HepG2 (cell line): ENCODE results near the gene LIN7A. TPM values are rescaled to one million over a fixed set of nuclear protein-coding genes. Genes with fewer than 3 reads are reported as not detected.

Experiments used
- BRCA1 ChIP-seq: sonication (generic); formaldehyde crosslinking; IDR thresholded peaks from 2 replicates; pipeline ENCODE4 v1.4.0; 2020; ENCODE audit warnings: missing genetic modification reagents
- BRD4 ChIP-seq: sonication (generic); formaldehyde crosslinking; IDR thresholded peaks from 2 replicates; pipeline ENCODE4 v1.4.0; 2020; ENCODE audit warnings: missing genetic modification reagents
- ELF3 ChIP-seq: IDR thresholded peaks from 2 replicates; pipeline ENCODE4 v1.6.1; 2016; ENCODE audit warnings: missing genetic modification reagents, missing compliant biosample characterization
- FOXA3 ChIP-seq: IDR thresholded peaks from 2 replicates; pipeline ENCODE4 v1.6.1; 2016; ENCODE audit warnings: missing genetic modification reagents, missing compliant biosample characterization
- HCFC1 ChIP-seq: fragments of 150-350 bp; IDR thresholded peaks from 2 replicates; pipeline ENCODE4 v1.6.1; 2014; ENCODE audit warnings: low read depth, low read length
- HNRNPH1 ChIP-seq: fragments of 200-400 bp; formaldehyde crosslinking; optimal IDR thresholded peaks from 2 replicates; pipeline ENCODE3; 2017; ENCODE audit warnings: mild to moderate bottlenecking, low read depth, low read length
- HNRNPL ChIP-seq: fragments of 200-400 bp; formaldehyde crosslinking; IDR thresholded peaks from 2 replicates; pipeline ENCODE4 v1.6.1; 2017; ENCODE audit warnings: mild to moderate bottlenecking, low read depth, low read length
- KLF16 ChIP-seq, 2 experiments: sonication (generic) in 1 of 2; formaldehyde crosslinking in 1 of 2; IDR thresholded peaks; 2 replicates each; pipeline versions ENCODE4 v1.6.1 to v1.8.0; 2016 to 2023; ENCODE audit warnings: missing genetic modification reagents in 2 of 2, missing compliant biosample characterization in 1 of 2
- KMT2B ChIP-seq: IDR thresholded peaks from 2 replicates; pipeline ENCODE4 v1.6.1; 2016; ENCODE audit warnings: missing genetic modification reagents, missing compliant biosample characterization
- MYC ChIP-seq: sonication (generic); formaldehyde crosslinking; IDR thresholded peaks from 2 replicates; pipeline ENCODE4 v1.9.0; 2021; ENCODE audit warnings: missing genetic modification reagents, borderline replicate concordance
- NBN ChIP-seq: fragments of 450-650 bp; conservative IDR thresholded peaks from 2 replicates; pipeline ENCODE4 v1.6.1; 2017
- POLR2AphosphoS2 ChIP-seq: IDR thresholded peaks from 2 replicates; pipeline ENCODE4 v1.6.1; 2011; ENCODE audit warnings: low read depth, low read length, improper control_type of control experiment
- STAG1 ChIP-seq: sonication (generic); formaldehyde crosslinking; IDR thresholded peaks from 2 replicates; pipeline ENCODE4 v1.4.0; 2020; ENCODE audit warnings: missing genetic modification reagents
- TARDBP ChIP-seq: sonication (generic); formaldehyde crosslinking; IDR thresholded peaks from 2 replicates; pipeline ENCODE4 v1.8.0; 2022; ENCODE audit warnings: mild to moderate bottlenecking, missing genetic modification reagents
- TEAD3 ChIP-seq: optimal IDR thresholded peaks from 2 replicates; pipeline ENCODE3; 2016; ENCODE audit warnings: borderline replicate concordance
- THAP11 ChIP-seq: IDR thresholded peaks from 2 replicates; pipeline ENCODE4 v1.6.1; 2016; ENCODE audit warnings: missing biosample characterization, missing genetic modification reagents
- TSC22D2 ChIP-seq: sonication (generic); formaldehyde crosslinking; IDR thresholded peaks from 2 replicates; pipeline ENCODE4 v1.5.1; 2020; ENCODE audit warnings: missing genetic modification reagents, mild to moderate bottlenecking, borderline replicate concordance
- XRCC5 ChIP-seq: fragments of 200-400 bp; formaldehyde crosslinking; optimal IDR thresholded peaks from 2 replicates; pipeline ENCODE3; 2017; ENCODE audit warnings: mild to moderate bottlenecking, low read length
- ZBTB1 ChIP-seq: sonication (generic); formaldehyde crosslinking; IDR thresholded peaks from 2 replicates; pipeline ENCODE4 v1.4.0; 2020; ENCODE audit warnings: missing genetic modification reagents, borderline replicate concordance
- ZBTB7B ChIP-seq: sonication (generic); formaldehyde crosslinking; IDR thresholded peaks from 2 replicates; pipeline ENCODE4 v1.4.0; 2020; ENCODE audit warnings: missing genetic modification reagents
- ZFP62 ChIP-seq: sonication (generic); formaldehyde crosslinking; IDR thresholded peaks from 2 replicates; pipeline ENCODE4 v1.4.0; 2020; ENCODE audit warnings: missing genetic modification reagents
- ZNF296 ChIP-seq: sonication (generic); formaldehyde crosslinking; conservative IDR thresholded peaks from 2 replicates; pipeline ENCODE4 v1.5.0; 2020; ENCODE audit warnings: mild to moderate bottlenecking, missing genetic modification reagents
- ZNF333 ChIP-seq: sonication (generic); formaldehyde crosslinking; IDR thresholded peaks from 2 replicates; pipeline ENCODE4 v1.4.0; 2020; ENCODE audit warnings: mild to moderate bottlenecking, missing genetic modification reagents, borderline replicate concordance
- polyA plus RNA-seq, 8 experiments: library from polyadenylated mRNA; depleted of rRNA in 3 of 8; stranded (reverse) in 7 of 8; unstranded in 1 of 8; fragments of >200 nt; fragmentation: Illumina TruSeq in 4 of 8; extraction: Trizol in 4 of 8; gene quantifications; 2 replicates each; pipeline versions ENCODE4 v1.2.1 to v1.2.3, GENCODE V29; 2011 to 2016; ENCODE audit warnings: low read depth in 4 of 8, missing spikeins in 1 of 8, mixed read lengths in 1 of 8; ENCODE audit not compliant: insufficient read depth in 1 of 8
- total RNA-seq, 5 experiments: library from RNA; depleted of rRNA; stranded (reverse); fragments of >200 nt; fragmentation: Illumina TruSeq; extraction: Trizol; gene quantifications; 2 replicates each; pipeline ENCODE4 v1.2.3, GENCODE V29; 2016; ENCODE audit warnings: low read depth in 1 of 5
- TF ChIP-seq, protein P1 (sequence below): sonication (generic); formaldehyde crosslinking; IDR thresholded peaks from 2 replicates; pipeline ENCODE4 v1.5.0; 2020; ENCODE audit warnings: mild to moderate bottlenecking, missing genetic modification reagents, moderate library complexity
- TF ChIP-seq, protein P2 (sequence below): sonication (generic); formaldehyde crosslinking; IDR thresholded peaks from 2 replicates; pipeline ENCODE4 v1.5.0; 2020; ENCODE audit warnings: missing genetic modification reagents, mild to moderate bottlenecking, borderline replicate concordance
- TF ChIP-seq, protein P3 (sequence below): sonication (generic); formaldehyde crosslinking; IDR thresholded peaks from 2 replicates; pipeline ENCODE4 v1.8.0; 2022; ENCODE audit warnings: low read depth, missing genetic modification reagents
- TF ChIP-seq, protein P4 (sequence below): sonication (generic); formaldehyde crosslinking; IDR thresholded peaks from 2 replicates; pipeline ENCODE4 v1.8.1; 2022; ENCODE audit warnings: mild to moderate bottlenecking, missing genetic modification reagents
- TF ChIP-seq, protein P5 (sequence below): IDR thresholded peaks from 2 replicates; pipeline ENCODE4 v1.6.1; 2016; ENCODE audit warnings: mild to moderate bottlenecking, missing biosample characterization, missing genetic modification reagents

Gene LIN7A
- total and polyA plus RNA-seq, 2 of the 13 experiments (the other 11 are each of a cell fraction or from before 2014, with no cell fraction given) = 18.5 to 19.2 TPM

DNA sequence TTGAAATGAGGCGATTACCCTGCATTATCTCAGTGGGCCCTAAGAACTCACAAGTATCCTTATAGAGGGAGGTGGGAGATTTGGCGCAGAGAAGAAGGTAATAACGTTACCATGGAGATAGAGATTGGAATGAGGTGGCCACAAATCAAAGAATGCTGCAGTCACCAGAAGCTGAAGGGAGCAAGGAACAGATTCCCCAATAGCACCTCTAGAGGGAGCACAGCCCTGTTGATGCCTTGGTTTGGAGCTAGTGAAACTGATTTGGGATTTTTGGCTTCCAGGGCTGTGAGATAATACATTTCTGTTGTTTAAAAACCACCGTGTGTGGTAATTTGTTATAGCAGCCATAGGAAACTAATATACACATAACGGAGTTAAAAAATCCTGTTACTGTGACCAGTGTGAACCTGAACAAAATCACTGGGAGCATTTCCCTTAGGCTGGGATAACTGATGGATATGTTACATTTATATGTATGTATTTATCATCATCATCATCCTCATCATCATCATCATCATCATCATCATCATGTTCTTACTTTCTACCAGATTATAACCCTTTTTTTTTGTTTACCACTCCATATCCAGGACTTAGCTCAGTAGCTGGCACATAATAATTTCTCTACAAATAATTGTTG, 100.3 kb downstream of the LIN7A start (continued):
- TF ChIP-seq TSC22D2 (CRISPR knock-in tag) (no peak; the same call in 1 of the 2 replicates), FOXA3 (CRISPR knock-in tag) (0 out of 2 replicates have a peak, but pooled peaks have one; percentile 17), STAG1 (CRISPR knock-in tag) (peak; percentile 85), HNRNPL (no peak), ZNF333 (CRISPR knock-in tag) (no peak), ELF3 (0 out of 2 replicates have a peak, but pooled peaks have one; percentile 17), ZNF296 (CRISPR knock-in tag) (no peak), KLF16 (CRISPR knock-in tag; IDR thresholded peaks at IDR 0.05) (0 out of 4 replicates have a peak, but pooled peaks of 1 of the 2 experiments have one; percentile 31), POLR2AphosphoS2 (no peak), TEAD3 (CRISPR knock-in tag) (peak; percentile 62), KMT2B (CRISPR knock-in tag) (0 out of 2 replicates have a peak, but pooled peaks have one; percentile 24), HNRNPH1 (no peak), BRCA1 (CRISPR knock-in tag) (no peak), ZFP62 (CRISPR knock-in tag) (no peak), ZBTB1 (CRISPR knock-in tag) (no peak), TARDBP (CRISPR knock-in tag) (no peak), XRCC5 (peak; percentile 25), BRD4 (no peak), MYC (CRISPR knock-in tag) (no peak), THAP11 (CRISPR knock-in tag) (0 out of 2 replicates have a peak, but pooled peaks have one; percentile 22), HCFC1 (no peak), ZBTB7B (CRISPR knock-in tag) (no peak), NBN (no peak)
- TF ChIP-seq, protein P1, sequence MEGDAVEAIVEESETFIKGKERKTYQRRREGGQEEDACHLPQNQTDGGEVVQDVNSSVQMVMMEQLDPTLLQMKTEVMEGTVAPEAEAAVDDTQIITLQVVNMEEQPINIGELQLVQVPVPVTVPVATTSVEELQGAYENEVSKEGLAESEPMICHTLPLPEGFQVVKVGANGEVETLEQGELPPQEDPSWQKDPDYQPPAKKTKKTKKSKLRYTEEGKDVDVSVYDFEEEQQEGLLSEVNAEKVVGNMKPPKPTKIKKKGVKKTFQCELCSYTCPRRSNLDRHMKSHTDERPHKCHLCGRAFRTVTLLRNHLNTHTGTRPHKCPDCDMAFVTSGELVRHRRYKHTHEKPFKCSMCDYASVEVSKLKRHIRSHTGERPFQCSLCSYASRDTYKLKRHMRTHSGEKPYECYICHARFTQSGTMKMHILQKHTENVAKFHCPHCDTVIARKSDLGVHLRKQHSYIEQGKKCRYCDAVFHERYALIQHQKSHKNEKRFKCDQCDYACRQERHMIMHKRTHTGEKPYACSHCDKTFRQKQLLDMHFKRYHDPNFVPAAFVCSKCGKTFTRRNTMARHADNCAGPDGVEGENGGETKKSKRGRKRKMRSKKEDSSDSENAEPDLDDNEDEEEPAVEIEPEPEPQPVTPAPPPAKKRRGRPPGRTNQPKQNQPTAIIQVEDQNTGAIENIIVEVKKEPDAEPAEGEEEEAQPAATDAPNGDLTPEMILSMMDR (CRISPR knock-in tag) = peak; percentile 75
- TF ChIP-seq, protein P2, sequence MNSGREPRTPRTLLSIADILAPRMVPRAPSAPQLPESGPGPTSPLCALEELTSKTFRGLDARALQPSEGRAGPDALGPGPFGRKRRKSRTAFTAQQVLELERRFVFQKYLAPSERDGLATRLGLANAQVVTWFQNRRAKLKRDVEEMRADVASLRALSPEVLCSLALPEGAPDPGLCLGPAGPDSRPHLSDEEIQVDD (CRISPR knock-in tag) = no peak
- TF ChIP-seq, protein P3, sequence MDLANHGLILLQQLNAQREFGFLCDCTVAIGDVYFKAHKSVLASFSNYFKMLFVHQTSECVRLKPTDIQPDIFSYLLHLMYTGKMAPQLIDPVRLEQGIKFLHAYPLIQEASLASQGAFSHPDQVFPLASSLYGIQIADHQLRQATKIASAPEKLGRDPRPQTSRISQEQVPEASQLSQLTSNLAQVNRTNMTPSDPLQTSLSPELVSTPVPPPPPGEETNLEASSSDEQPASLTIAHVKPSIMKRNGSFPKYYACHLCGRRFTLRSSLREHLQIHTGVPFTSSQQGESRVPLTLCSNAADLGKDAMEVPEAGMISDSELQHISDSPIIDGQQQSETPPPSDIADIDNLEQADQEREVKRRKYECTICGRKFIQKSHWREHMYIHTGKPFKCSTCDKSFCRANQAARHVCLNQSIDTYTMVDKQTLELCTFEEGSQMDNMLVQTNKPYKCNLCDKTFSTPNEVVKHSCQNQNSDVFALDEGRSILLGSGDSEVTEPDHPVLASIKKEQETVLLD = no peak
- TF ChIP-seq, protein P4, sequence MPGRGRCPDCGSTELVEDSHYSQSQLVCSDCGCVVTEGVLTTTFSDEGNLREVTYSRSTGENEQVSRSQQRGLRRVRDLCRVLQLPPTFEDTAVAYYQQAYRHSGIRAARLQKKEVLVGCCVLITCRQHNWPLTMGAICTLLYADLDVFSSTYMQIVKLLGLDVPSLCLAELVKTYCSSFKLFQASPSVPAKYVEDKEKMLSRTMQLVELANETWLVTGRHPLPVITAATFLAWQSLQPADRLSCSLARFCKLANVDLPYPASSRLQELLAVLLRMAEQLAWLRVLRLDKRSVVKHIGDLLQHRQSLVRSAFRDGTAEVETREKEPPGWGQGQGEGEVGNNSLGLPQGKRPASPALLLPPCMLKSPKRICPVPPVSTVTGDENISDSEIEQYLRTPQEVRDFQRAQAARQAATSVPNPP (CRISPR knock-in tag) = no peak
- TF ChIP-seq, protein P5, sequence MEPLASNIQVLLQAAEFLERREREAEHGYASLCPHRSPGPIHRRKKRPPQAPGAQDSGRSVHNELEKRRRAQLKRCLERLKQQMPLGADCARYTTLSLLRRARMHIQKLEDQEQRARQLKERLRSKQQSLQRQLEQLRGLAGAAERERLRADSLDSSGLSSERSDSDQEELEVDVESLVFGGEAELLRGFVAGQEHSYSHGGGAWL (CRISPR knock-in tag) = no peak
